Mammary epithelial cell (primary cell): Measurements from ENCODE around the gene TRPC3.

Experiments
- CTCF ChIP-seq, 2 donors: IDR thresholded peaks in 1 of 2; conservative IDR thresholded peaks in 1 of 2; 2 replicates each; pipeline ENCODE4 v1.5.1; 2011 to 2012; ENCODE audit warnings: inconsistent platforms in 2 of 2, low read length in 2 of 2, mild to moderate bottlenecking in 2 of 2, control low read depth in 1 of 2, low read depth in 1 of 2; ENCODE audit not compliant: insufficient read depth in 1 of 2; ENCODE audit errors: extremely low read depth in 1 of 2
- EZH2 ChIP-seq: IDR thresholded peaks from 2 replicates; pipeline ENCODE4 v1.6.1; 2012; ENCODE audit warnings: low read length, inconsistent platforms, borderline replicate concordance

- TF ChIP-seq CTCF (conservative IDR thresholded peaks at IDR 0.05 in 1 of 2, IDR thresholded peaks at IDR 0.05 in 1 of 2; ENCODE audit: extremely low read depth in 1 of 2, insufficient read depth in 1 of 2, low read depth in 1 of 2, low read length in 2 of 2) (no peak), EZH2 (no peak)
Observed at GRCh38 chr4:121846662-121847061, 105.2 kb downstream of the TRPC3 start.
